DOHH2 (cell line): ENCODE data around the gene SNX7.

Experiments used
- H3F3A ChIP-seq: fragments of 200-600 bp; sonication (generic), shearing (Covaris generic); 2 replicates; pipeline ENCODE4 v1.6.0; 2016; ENCODE audit warnings: antibody characterized with exemption, mild to moderate bottlenecking; ENCODE audit not compliant: control insufficient read depth, insufficient read depth
- H3K27ac ChIP-seq: fragments of 200-600 bp; sonication (generic); 2 replicates; pipeline ENCODE4 v1.5.1; 2014; ENCODE audit warnings: low read depth, mild to moderate bottlenecking, low read length, moderate library complexity
- H3K27me3 ChIP-seq: fragments of 200-600 bp; sonication (generic); 2 replicates; pipeline ENCODE4 v1.6.1; 2014; ENCODE audit warnings: mild to moderate bottlenecking, low read length, mixed read lengths; ENCODE audit not compliant: control insufficient read depth
- H3K36me3 ChIP-seq: fragments of 200-600 bp; sonication (generic); 2 replicates; pipeline ENCODE4 v1.6.1; 2014; ENCODE audit warnings: mild to moderate bottlenecking, low read length, moderate library complexity, mixed read lengths; ENCODE audit not compliant: control insufficient read depth
- H3K4me1 ChIP-seq: fragments of 200-600 bp; sonication (generic); 2 replicates; pipeline ENCODE4 v1.6.1; 2014; ENCODE audit warnings: mild to moderate bottlenecking, low read length, mixed read lengths; ENCODE audit not compliant: control insufficient read depth
- H3K4me2 ChIP-seq: fragments of 200-600 bp; sonication (generic); 2 replicates; pipeline ENCODE4 v1.6.0; 2014; ENCODE audit warnings: mild to moderate bottlenecking, low read length, moderate library complexity
- H3K4me3 ChIP-seq: fragments of 200-600 bp; sonication (generic); 2 replicates; pipeline ENCODE4 v1.5.1; 2014; ENCODE audit warnings: mild to moderate bottlenecking, low read length, mixed read lengths
- H3K79me2 ChIP-seq: fragments of 200-600 bp; sonication (generic); 2 replicates; pipeline ENCODE4 v1.6.1; 2014; ENCODE audit warnings: mild to moderate bottlenecking, low read length, mixed read lengths; ENCODE audit not compliant: control insufficient read depth
- H3K9me2 ChIP-seq: fragments of 200-600 bp; sonication (generic); replicated peaks from 2 replicates; pipeline ENCODE4 v1.6.1; 2014; ENCODE audit warnings: mild to moderate bottlenecking, low read length, mixed read lengths; ENCODE audit not compliant: control insufficient read depth
- H3K9me3 ChIP-seq: fragments of 200-600 bp; sonication (generic); 2 replicates; pipeline ENCODE4 v1.6.1; 2014; ENCODE audit warnings: antibody characterized with exemption, low read length, mixed read lengths; ENCODE audit not compliant: control insufficient read depth, insufficient read depth
- H4K20me1 ChIP-seq: fragments of 200-600 bp; sonication (generic); 2 replicates; pipeline ENCODE4 v1.6.0; 2014; ENCODE audit warnings: low read depth, mild to moderate bottlenecking, antibody characterized with exemption, low read length, moderate library complexity; ENCODE audit not compliant: control insufficient read depth, insufficient read depth
- CTCF ChIP-seq: fragments of 200-600 bp; sonication (generic); IDR thresholded peaks from one replicate; pipeline ENCODE4 v1.5.1; 2014; ENCODE audit warnings: antibody characterized with exemption, mild to moderate bottlenecking, low read depth, low read length; ENCODE audit not compliant: poor library complexity, severe bottlenecking
- EZH2phosphoT487 ChIP-seq: fragments of 200-600 bp; sonication (generic); IDR thresholded peaks from 2 replicates; pipeline ENCODE4 v1.6.1; 2017; ENCODE audit warnings: borderline replicate concordance, mild to moderate bottlenecking, antibody characterized with exemption, low read length, moderate library complexity, mixed read lengths

Gene SNX7

GRCh38 chr1:98783821-98784220 is 122.3 kb downstream of the SNX7 start:
- TF ChIP-seq CTCF (no peak), EZH2phosphoT487 (no peak)
- Histone ChIP-seq H3K27me3 (no peaks in the 10 kb centered on the region), H3K4me3 (no peak overlapping the region), H3K79me2 (no peaks in the 10 kb centered on the region), H3F3A (no peaks in the 10 kb centered on the region), H3K9me3 (no peaks in the 10 kb centered on the region), H3K4me1 (no peaks in the 10 kb centered on the region), H3K4me2 (no peak overlapping the region), H3K27ac (no peak overlapping the region), H3K36me3 (no peaks in the 10 kb centered on the region), H3K9me2 (no peaks in the 10 kb centered on the region), H4K20me1 (no peaks in the 10 kb centered on the region)

GRCh38 chr1:98791498-98791897 is 130.0 kb downstream of the SNX7 start:
- Histone ChIP-seq H3K4me2 (no peak overlapping the region), H3K4me3 (no peak overlapping the region), H3K9me3 (no peaks in the 10 kb centered on the region), H3K9me2 (no peaks in the 10 kb centered on the region), H3K4me1 (no peaks in the 10 kb centered on the region), H3K27me3 (no peaks in the 10 kb centered on the region), H3K79me2 (no peaks in the 10 kb centered on the region), H3K36me3 (no peaks in the 10 kb centered on the region), H4K20me1 (no peaks in the 10 kb centered on the region), H3K27ac (no peak overlapping the region), H3F3A (no peaks in the 10 kb centered on the region)
- TF ChIP-seq CTCF: no peak
- no peak for TF ChIP-seq EZH2phosphoT487

GRCh38 chr1:98792123-98792522 is 130.6 kb downstream of the SNX7 start:
- no peak overlapping the region for H3K4me2 ChIP-seq
- H3K36me3 ChIP-seq: no peaks in the 10 kb centered on the region
- H3K4me3 ChIP-seq: no peak overlapping the region
- no peaks in the 10 kb centered on the region for H4K20me1 ChIP-seq
- H3K27ac ChIP-seq: no peak overlapping the region
- H3K9me3 ChIP-seq: no peaks in the 10 kb centered on the region
- H3K9me2 ChIP-seq: no peaks in the 10 kb centered on the region
- no peaks in the 10 kb centered on the region for H3K79me2 ChIP-seq
- H3K27me3 ChIP-seq: no peaks in the 10 kb centered on the region
- TF ChIP-seq EZH2phosphoT487 (no peak), CTCF (no peak)
- no peaks in the 10 kb centered on the region for H3K4me1 ChIP-seq
- no peaks in the 10 kb centered on the region for H3F3A ChIP-seq

GRCh38 chr1:98793136-98793535 is 131.6 kb downstream of the SNX7 start:
- Histone ChIP-seq H3K4me2 (no peak overlapping the region), H3K4me1 (no peaks in the 10 kb centered on the region), H4K20me1 (no peaks in the 10 kb centered on the region), H3K9me2 (no peaks in the 10 kb centered on the region), H3K4me3 (no peak overlapping the region), H3F3A (no peaks in the 10 kb centered on the region), H3K79me2 (no peaks in the 10 kb centered on the region), H3K27ac (no peak overlapping the region), H3K9me3 (no peaks in the 10 kb centered on the region), H3K27me3 (no peaks in the 10 kb centered on the region), H3K36me3 (no peaks in the 10 kb centered on the region)
- TF ChIP-seq EZH2phosphoT487 (no peak), CTCF (no peak)
